HG03039 (cell line): ENCODE measurements around the gene FTMT.
"Not testable (repeated sequence)": the region's sequence is repeated elsewhere in the genome, so short reads cannot be mapped to it uniquely, and the experiment has no call there.

ENCODE experiments used
- ATAC-seq: cut with Tn5 transposase; IDR thresholded peaks from one replicate; pipeline ENCODE4 v1.9.1; 2021; ENCODE audit warnings: mild to moderate bottlenecking, moderate library complexity; ENCODE audit not compliant: unreplicated experiment

FTMT gene

GRCh38 chr5:121851643-121852574 lies at the start of gene FTMT:
TSS of gene FTMT (plus strand) at chr5:121851882. CDS start at chr5:121851964, 82 bp downstream.
- no peak for ATAC-seq

- not testable (repeated sequence) for ATAC-seq
Observed at GRCh38 chr5:121805251-121805650, 46.4 kb upstream of the FTMT start.

GRCh38 chr5:121805911-121806310 lies 45.8 kb upstream of the FTMT start:
- no peak for ATAC-seq

- ATAC-seq: no peak
Observed at GRCh38 chr5:121816164-121816563, 35.5 kb upstream of the FTMT start.

- ATAC-seq: no peak
Observed at GRCh38 chr5:121819682-121820261, 31.9 kb upstream of the FTMT start.

GRCh38 chr5:121833617-121834016 lies 18.1 kb upstream of the FTMT start:
- ATAC-seq: no peak

DNA sequence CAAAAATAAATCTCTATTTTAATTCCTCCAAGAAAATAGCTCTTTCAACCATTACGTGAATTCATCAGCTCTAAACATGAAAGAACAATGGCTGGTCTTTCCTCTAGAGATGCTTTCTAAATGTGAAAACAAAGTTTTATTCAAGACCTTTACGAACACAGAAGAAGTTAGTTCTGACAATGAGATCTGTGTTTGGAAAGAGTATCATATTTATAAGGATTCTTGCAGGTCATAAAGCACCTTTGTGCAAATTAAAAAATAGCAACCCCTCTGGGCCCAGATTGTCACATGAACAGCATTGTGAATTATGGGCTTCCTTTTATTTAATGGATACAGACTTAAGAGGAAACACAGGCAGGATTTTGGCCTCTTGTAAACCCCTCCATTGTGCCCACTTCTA lies 17.7 kb upstream of the FTMT start:
- ATAC-seq: no peak

- no peak for ATAC-seq
Observed at GRCh38 chr5:121841892-121842291, 9.8 kb upstream of the FTMT start.

DNA sequence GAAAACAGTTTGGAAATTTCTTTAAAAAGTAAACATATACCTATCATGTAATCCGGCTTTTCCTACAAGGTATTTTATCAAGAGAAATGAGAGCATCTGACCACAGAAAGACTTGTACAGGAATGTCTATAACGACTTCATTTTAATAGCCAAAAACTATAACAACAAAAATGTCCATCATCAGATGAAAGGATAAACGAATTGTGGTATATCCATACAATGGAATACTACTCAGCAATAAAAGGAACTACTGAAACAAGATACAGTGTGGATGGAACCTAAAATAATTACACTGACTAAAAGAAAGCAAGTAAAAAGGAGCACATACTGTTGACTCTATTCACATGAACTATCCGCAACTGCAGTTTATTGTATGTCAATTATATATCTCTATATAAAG lies 1.4 kb upstream of the FTMT start:
- no peak for ATAC-seq

- ATAC-seq: no peak
Observed at GRCh38 chr5:121853850-121854249, 2.2 kb downstream of the FTMT start.

- ATAC-seq: no peak
Observed at GRCh38 chr5:121862801-121863200, 11.1 kb downstream of the FTMT start.

GRCh38 chr5:121863753-121864285 lies 12.1 kb downstream of the FTMT start:
- no peak for ATAC-seq

GRCh38 chr5:121867403-121867802 lies 15.7 kb downstream of the FTMT start:
- ATAC-seq: no peak

DNA sequence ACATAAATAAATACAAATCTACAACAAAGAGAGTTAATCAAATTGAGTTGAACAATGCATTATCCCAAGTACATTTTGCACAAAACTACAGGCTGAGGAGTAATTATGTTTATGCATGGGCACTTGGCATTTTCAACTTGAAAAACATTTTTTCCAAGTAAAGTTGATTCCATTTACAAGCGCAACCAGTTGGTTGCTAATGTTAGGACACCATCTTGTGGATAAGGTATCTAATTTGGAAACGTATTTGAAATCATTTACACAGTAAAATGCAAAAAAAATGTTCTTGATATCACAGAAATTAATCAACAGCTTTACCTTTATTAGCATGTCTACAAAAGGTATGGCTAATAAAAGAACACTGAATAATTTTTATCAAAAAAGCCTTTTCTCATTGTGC lies 18.8 kb downstream of the FTMT start:
- ATAC-seq: no peak

DNA sequence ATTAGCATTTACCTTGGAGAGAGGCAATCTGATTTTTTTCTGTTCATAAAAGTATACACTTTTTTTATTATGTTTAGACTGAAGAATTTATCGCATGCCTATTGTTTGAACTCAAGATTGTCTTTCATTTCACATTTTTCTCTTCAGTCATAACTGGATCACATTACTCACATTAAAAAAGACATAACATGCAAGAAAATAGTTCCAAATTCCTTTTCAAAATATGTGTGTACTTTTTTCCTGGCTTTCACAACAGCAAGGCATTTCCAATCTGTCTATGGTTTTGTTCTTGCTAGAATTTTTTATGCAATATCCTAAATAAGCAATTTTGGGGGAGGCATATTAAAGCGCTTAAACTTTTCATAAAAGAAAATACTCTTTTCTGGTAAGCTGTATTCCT lies 21.2 kb downstream of the FTMT start:
- no peak for ATAC-seq

DNA sequence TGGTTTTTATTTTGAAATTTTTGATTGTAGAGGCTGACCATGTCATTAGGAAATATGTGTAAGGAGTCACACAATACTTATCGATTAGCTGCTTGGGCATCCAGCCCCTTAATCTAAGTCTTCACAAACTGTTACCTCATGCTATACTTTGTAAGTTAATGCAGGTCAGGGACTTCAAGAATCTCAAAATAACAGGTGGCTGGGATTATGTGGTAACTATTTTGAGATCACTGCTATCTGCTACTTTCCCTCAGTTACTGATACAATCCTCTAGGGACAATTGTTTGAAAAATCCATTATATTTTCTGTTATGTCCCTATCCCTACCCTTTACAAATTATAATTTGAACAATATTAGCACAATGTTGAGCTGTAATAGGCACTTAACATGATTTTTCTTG lies 21.7 kb downstream of the FTMT start:
- no peak for ATAC-seq

- ATAC-seq: no peak
Observed at GRCh38 chr5:121885630-121886029, 33.9 kb downstream of the FTMT start.

GRCh38 chr5:121887727-121888126 lies 36.0 kb downstream of the FTMT start:
- ATAC-seq: no peak

GRCh38 chr5:121890297-121890858 lies 38.7 kb downstream of the FTMT start:
- no peak for ATAC-seq

DNA sequence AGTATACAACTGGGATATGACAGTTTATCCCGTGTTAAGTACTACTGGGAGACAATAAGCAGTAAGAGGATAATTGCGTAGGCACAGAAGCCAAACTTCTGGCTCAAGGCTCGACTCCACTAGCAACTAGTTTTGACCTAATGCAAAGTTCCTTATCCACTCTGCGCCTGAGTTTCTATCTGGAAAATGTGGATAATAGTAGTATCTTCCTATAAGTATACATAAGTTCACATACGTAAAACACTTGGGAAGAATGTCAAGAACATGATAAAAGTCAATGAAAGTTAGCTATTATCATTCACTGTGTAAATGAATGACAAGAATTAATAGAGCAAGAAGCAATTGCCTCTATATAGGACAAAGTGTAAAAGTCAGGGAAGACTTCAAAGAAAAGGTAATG lies 45.7 kb downstream of the FTMT start:
- ATAC-seq: no peak

GRCh38 chr5:121899346-121899745 lies 47.7 kb downstream of the FTMT start:
- ATAC-seq: no peak
